Activated T-helper 2 cell treated with anti-CD3 and anti-CD28 coated beads, Interferon-gamma antibody, Interleukin-2, Interleukin-4, amounts not matched to agents 10 μg/mL and 5 μg/mL and 100 μg/mL, durations not matched to agents 14 hours and 24 hours and 36 hours (primary cell): ENCODE measurements around the gene MED15. TPM values are rescaled to one million over a fixed set of nuclear protein-coding genes. Genes with fewer than 3 reads are reported as not detected.
A peak's percentile ranks its signal among the peaks of the same experiment; 100 is the strongest.

Source experiments
- DNase-seq: peaks from one replicate; pipeline ENCODE4 v3.0.0; 2021; ENCODE audit warnings: low spot score
- H3K27ac Mint-ChIP-seq: one replicate; pipeline ENCODE4 v1.8.0; 2021; ENCODE audit warnings: mixed read lengths
- H3K27me3 Mint-ChIP-seq: one replicate; pipeline ENCODE4 v1.8.0; 2021; ENCODE audit warnings: low read depth, mixed read lengths
- H3K36me3 Mint-ChIP-seq: one replicate; pipeline ENCODE4 v1.8.0; 2021; ENCODE audit warnings: low read depth, mixed read lengths
- H3K4me1 Mint-ChIP-seq: one replicate; pipeline ENCODE4 v1.8.0; 2021; ENCODE audit warnings: low read depth, mixed read lengths
- H3K4me3 Mint-ChIP-seq: one replicate; pipeline ENCODE4 v1.8.0; 2021; ENCODE audit warnings: low read depth, mild to moderate bottlenecking, moderate library complexity, mixed read lengths
- H3K9me3 Mint-ChIP-seq: one replicate; pipeline ENCODE4 v1.8.0; 2021; ENCODE audit warnings: mixed read lengths
- intact Hi-C: fragments of 100-400 bp; cut with micrococcal nuclease; formaldehyde crosslinking; loops from one replicate; pipeline ENCODE4 v1.15.1; 2023
- total RNA-seq: library from RNA; stranded (reverse); gene quantifications from 2 replicates; pipeline ENCODE4 v1.2.3, GENCODE V29; 2022

Gene MED15
- total RNA-seq, 1 donor from 2014 or later = 123 TPM

- Mint-ChIP-seq H3K4me1 (no peaks in the 10 kb centered on the region), H3K27me3 (no peaks in the 10 kb centered on the region), H3K4me3 (no peak overlapping the region), H3K36me3 (no peaks in the 10 kb centered on the region), H3K27ac (no peak overlapping the region), H3K9me3 (no peaks in the 10 kb centered on the region)
- intact Hi-C loops = no loop called here
- no peak for DNase-seq
Measured at GRCh38 chr22:20595461-20595860, 88.1 kb downstream of the MED15 start.

DNA sequence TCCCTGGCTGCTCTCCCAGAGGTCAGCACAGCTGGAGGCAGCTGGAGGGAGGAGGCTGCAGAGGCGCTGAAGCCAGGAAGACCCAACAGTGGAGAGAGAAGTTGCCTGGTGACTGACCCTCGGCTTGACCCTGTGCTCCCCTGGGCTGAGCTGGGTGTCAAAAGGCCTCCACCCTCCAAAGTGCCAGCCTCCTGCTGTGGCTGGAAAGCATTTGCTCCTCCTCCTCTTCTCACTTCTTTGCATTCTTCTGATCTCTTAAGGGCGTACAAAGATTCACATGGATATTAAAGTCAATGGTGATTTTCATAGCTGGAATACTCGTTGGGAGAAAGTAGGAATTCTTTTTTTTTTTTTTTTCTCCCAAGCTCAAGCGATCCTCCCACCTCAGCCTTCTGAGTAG is 91.7 kb downstream of the MED15 start:
- intact Hi-C loops = no loop called here
- no peaks in the 10 kb centered on the region for H3K9me3 Mint-ChIP-seq
- no peaks in the 10 kb centered on the region for H3K4me1 Mint-ChIP-seq
- no peak for DNase-seq
- H3K27ac Mint-ChIP-seq = no peak overlapping the region
- H3K36me3 Mint-ChIP-seq = no peaks in the 10 kb centered on the region
- H3K4me3 Mint-ChIP-seq = no peak overlapping the region
- H3K27me3 Mint-ChIP-seq = no peaks in the 10 kb centered on the region

GRCh38 chr22:20600137-20600673 is 92.8 kb downstream of the MED15 start:
- no peak overlapping the region for H3K27ac Mint-ChIP-seq
- H3K36me3 Mint-ChIP-seq = no peaks in the 10 kb centered on the region
- no peaks in the 10 kb centered on the region for H3K9me3 Mint-ChIP-seq
- intact Hi-C loops = no loop called here
- H3K4me1 Mint-ChIP-seq = no peaks in the 10 kb centered on the region
- no peak overlapping the region for H3K4me3 Mint-ChIP-seq
- H3K27me3 Mint-ChIP-seq = no peaks in the 10 kb centered on the region
- DNase-seq = no peak

- Mint-ChIP-seq H3K27ac (no peak overlapping the region), H3K36me3 (no peaks in the 10 kb centered on the region), H3K4me1 (no peaks in the 10 kb centered on the region), H3K27me3 (no peaks in the 10 kb centered on the region), H3K9me3 (no peaks in the 10 kb centered on the region), H3K4me3 (no peak overlapping the region)
- intact Hi-C loops = no loop called here
- no peak for DNase-seq
Measured at GRCh38 chr22:20601308-20601707, 93.9 kb downstream of the MED15 start.

GRCh38 chr22:20602609-20603164 is 95.3 kb downstream of the MED15 start:
- Mint-ChIP-seq H3K4me1 (no peaks in the 10 kb centered on the region), H3K9me3 (no peaks in the 10 kb centered on the region), H3K27me3 (no peaks in the 10 kb centered on the region), H3K4me3 (no peak overlapping the region), H3K36me3 (no peaks in the 10 kb centered on the region), H3K27ac (no peak overlapping the region)
- no peak for DNase-seq
- intact Hi-C loops = no loop called here

GRCh38 chr22:20604092-20604747 is 96.8 kb downstream of the MED15 start:
- H3K27me3 Mint-ChIP-seq = no peaks in the 10 kb centered on the region
- DNase-seq = no peak
- intact Hi-C loops = no loop called here
- no peak overlapping the region for H3K27ac Mint-ChIP-seq
- no peaks in the 10 kb centered on the region for H3K4me1 Mint-ChIP-seq
- no peaks in the 10 kb centered on the region for H3K9me3 Mint-ChIP-seq
- H3K36me3 Mint-ChIP-seq = no peaks in the 10 kb centered on the region
- H3K4me3 Mint-ChIP-seq = no peak overlapping the region

- DNase-seq = no peak
Measured at GRCh38 chr22:20604776-20605221, 97.4 kb downstream of the MED15 start.

GRCh38 chr22:20605328-20605727 is 97.9 kb downstream of the MED15 start:
- intact Hi-C loops = no loop called here
- H3K36me3 Mint-ChIP-seq = no peaks in the 10 kb centered on the region
- no peaks in the 10 kb centered on the region for H3K4me1 Mint-ChIP-seq
- no peaks in the 10 kb centered on the region for H3K9me3 Mint-ChIP-seq
- no peaks in the 10 kb centered on the region for H3K27me3 Mint-ChIP-seq
- H3K4me3 Mint-ChIP-seq = no peak overlapping the region
- H3K27ac Mint-ChIP-seq = no peak overlapping the region
- DNase-seq = no peak

More at GRCh38 chr22:20604776-20605221, 97.4 kb downstream of the MED15 start:
- intact Hi-C loops = no loop called here
- Mint-ChIP-seq H3K4me1 (no peaks in the 10 kb centered on the region), H3K36me3 (no peaks in the 10 kb centered on the region), H3K27ac (no peak overlapping the region), H3K27me3 (no peaks in the 10 kb centered on the region), H3K4me3 (no peak overlapping the region), H3K9me3 (no peaks in the 10 kb centered on the region)

DNA sequence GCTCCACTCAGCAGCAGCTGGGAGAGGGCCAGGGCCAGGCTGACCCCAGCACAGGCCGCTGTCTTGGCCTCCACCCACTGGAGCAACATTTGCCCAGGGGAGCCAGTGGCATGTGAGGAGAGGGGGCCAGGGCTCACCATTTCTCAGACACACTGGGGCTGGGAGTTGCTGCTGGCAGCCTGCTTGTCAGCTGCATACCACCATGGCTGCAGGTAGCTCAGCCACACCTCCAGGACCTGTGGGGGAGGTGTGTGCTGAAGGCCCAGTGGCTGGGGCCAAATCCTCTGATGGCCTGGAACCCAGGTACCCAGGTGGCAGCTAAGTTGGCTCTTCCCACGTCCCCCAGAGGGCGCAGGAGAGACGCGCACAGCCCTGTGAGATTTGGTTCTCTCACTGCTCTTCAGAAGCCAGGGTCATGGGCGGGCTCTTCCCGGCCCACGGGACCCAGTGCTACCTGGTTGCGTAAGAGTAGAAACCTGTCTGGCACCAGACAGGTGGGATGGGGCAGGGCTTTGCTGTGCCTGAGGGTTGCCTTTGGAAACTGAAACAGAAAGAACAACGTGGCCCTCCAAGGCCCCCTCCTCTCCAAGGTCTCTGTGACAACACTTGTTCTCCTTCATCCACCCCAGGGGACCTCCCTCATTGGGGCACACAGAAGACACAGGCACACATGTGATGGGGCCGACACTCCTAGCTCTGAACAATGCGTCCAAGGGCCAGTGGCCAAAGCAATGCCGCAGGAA is 98.8 kb downstream of the MED15 start:
- intact Hi-C loops = loop anchor here (1.0 to 2.0 kb wide), 2 partner anchors 19 to 91 kb away; no protein-coding TSS in a partner anchor
- Mint-ChIP-seq H3K4me3 (no peak overlapping the region), H3K4me1 (no peaks in the 10 kb centered on the region)

GRCh38 chr22:20606784-20607128 is 99.3 kb downstream of the MED15 start:
- Mint-ChIP-seq H3K4me3 (no peak overlapping the region), H3K4me1 (no peaks in the 10 kb centered on the region), H3K9me3 (no peaks in the 10 kb centered on the region), H3K36me3 (no peaks in the 10 kb centered on the region), H3K27ac (no peak overlapping the region), H3K27me3 (no peaks in the 10 kb centered on the region)
- intact Hi-C loops = loop anchor here (1.0 to 2.0 kb wide), 2 partner anchors 18 to 91 kb away; no protein-coding TSS in a partner anchor
- no peak for DNase-seq

More for the DNA sequence above, 98.8 kb downstream of the MED15 start:
- no peaks in the 10 kb centered on the region for H3K36me3 Mint-ChIP-seq
- H3K27me3 Mint-ChIP-seq = no peaks in the 10 kb centered on the region
- no peak overlapping the region for H3K27ac Mint-ChIP-seq
- no peaks in the 10 kb centered on the region for H3K9me3 Mint-ChIP-seq
- DNase-seq = peak; percentile 51

DNA sequence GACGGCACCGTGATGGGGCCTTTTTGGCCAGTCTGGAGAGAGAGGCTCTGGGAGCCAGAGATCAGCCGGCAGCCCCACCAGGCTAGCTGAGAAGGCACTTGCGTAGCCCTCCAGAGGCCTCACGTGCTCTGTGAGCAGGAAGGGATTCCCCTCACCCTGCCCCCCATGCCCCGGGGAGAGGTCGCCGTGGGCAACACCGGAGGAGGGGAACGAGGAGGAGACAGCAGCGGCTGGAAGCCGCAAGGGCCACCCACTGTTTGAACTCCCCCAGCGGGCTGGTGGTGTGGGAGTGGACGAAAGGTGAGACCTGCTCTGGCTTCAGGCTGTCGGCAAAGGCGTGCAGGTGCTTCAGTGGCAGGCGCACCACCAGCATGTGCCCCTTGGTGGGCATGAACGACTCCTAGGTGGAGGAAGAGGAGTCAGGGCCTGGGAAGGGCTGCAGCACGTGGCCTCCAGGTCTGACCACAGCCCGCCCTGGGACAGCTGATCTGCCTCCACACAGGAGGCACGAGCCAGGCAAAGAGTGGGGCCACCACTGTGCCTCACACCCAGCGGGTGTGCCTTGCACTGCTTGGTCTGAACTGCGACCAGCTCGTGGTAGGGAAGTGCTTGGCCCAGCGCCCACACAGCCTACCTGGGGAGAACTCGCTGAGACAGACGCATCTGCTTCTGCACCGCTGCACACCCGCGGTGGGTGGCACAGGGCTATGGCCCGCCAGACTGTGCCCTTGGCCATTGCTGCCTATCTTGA is 99.9 kb downstream of the MED15 start:
- no peak overlapping the region for H3K4me3 Mint-ChIP-seq
- no peak for DNase-seq
- intact Hi-C loops = loop anchor here (2.0 kb wide), 1 partner anchor 17 kb away; no protein-coding TSS in a partner anchor
- no peaks in the 10 kb centered on the region for H3K4me1 Mint-ChIP-seq
- H3K27ac Mint-ChIP-seq = no peak overlapping the region
- H3K27me3 Mint-ChIP-seq = no peaks in the 10 kb centered on the region
- no peaks in the 10 kb centered on the region for H3K9me3 Mint-ChIP-seq
- no peaks in the 10 kb centered on the region for H3K36me3 Mint-ChIP-seq

GRCh38 chr22:20610243-20610686 is 102.9 kb downstream of the MED15 start:
- Mint-ChIP-seq H3K4me1 (no peaks in the 10 kb centered on the region), H3K9me3 (no peaks in the 10 kb centered on the region), H3K27me3 (peaks cover 2% of the 10 kb centered on the region), H3K27ac (no peak overlapping the region), H3K4me3 (no peak overlapping the region), H3K36me3 (no peaks in the 10 kb centered on the region)
- intact Hi-C loops = no loop called here
- DNase-seq = no peak
